ENCODE measurements around the gene BOD1. TPM values are rescaled to one million over a fixed set of nuclear protein-coding genes. Genes with fewer than 3 reads are reported as not detected.

The BOD1 gene
- total and polyA plus RNA-seq, 4 donors: 23.3 to 63.1 (median 35.9) TPM

DNA sequence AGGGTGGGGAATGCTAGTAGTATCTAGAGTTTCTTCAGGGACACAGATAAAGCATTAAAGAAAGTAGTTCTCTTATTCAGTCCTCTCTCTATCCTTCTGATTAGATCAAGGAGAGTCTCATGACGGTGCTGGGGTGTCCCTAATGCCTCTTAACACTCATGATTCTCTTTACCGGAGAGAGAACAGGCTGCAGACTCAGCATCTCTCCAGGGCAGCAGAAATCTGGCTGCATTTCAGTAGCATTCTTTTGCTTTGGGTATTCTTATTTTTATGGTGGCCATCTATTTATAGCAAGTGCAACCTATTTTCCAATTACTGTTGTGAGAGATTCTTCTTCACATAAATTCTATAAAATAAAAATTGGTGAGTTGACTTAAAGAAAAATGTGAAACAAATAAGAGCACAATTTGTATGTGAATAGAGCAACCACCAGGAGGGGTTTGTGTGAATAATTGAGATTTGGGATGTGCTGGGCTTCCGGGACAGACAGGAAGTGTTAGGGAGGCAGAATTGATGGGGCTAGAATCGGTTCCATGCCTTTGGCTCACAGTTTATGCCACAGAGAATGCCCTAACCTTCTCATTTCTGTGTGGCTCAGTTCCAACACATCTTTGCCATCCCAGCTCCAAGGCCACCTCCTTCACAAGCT is 23.8 kb upstream of the BOD1 start:
- Histone ChIP-seq H3K27me3 (ENCODE audit: control insufficient read depth in 3 of 3, insufficient read depth in 3 of 3, low read length in 2 of 3) (no peaks in the 10 kb centered on the region), H3K4me3 (no peak overlapping the region), H3K36me3 (ENCODE audit: control insufficient read depth in 4 of 4, insufficient read depth in 4 of 4, low read length in 4 of 4) (no peaks in the 10 kb centered on the region), H3K4me1 (ENCODE audit: control insufficient read depth in 5 of 5, insufficient read depth in 5 of 5, low read length in 5 of 5) (peaks cover 0 to 9% (median 0%) of the 10 kb centered on the region in 5 donors), H3K27ac (ENCODE audit: low read depth in 1 of 2, low read length in 1 of 2) (no peak overlapping the region), H3K9me3 (ENCODE audit: control insufficient read depth in 4 of 4, insufficient read depth in 3 of 4, low read length in 3 of 4) (no peaks in the 10 kb centered on the region), H3K9ac (ENCODE audit: insufficient read depth in 1 of 2, low read length in 2 of 2) (no peak overlapping the region)
- ATAC-seq (ENCODE audit: insufficient read depth, low FRiP score): no peak
- DNase-seq: no peak
- TF ChIP-seq, protein P1, sequence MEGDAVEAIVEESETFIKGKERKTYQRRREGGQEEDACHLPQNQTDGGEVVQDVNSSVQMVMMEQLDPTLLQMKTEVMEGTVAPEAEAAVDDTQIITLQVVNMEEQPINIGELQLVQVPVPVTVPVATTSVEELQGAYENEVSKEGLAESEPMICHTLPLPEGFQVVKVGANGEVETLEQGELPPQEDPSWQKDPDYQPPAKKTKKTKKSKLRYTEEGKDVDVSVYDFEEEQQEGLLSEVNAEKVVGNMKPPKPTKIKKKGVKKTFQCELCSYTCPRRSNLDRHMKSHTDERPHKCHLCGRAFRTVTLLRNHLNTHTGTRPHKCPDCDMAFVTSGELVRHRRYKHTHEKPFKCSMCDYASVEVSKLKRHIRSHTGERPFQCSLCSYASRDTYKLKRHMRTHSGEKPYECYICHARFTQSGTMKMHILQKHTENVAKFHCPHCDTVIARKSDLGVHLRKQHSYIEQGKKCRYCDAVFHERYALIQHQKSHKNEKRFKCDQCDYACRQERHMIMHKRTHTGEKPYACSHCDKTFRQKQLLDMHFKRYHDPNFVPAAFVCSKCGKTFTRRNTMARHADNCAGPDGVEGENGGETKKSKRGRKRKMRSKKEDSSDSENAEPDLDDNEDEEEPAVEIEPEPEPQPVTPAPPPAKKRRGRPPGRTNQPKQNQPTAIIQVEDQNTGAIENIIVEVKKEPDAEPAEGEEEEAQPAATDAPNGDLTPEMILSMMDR (IDR thresholded peaks at IDR 0.05; ENCODE audit: control extremely low read depth, extremely low read depth): no peak
- WGBS, 2 donors: 61 to 69% methylated on average over 4 of the region's 4 CpGs

- Histone ChIP-seq H3K4me3 (no peak overlapping the region), H3K9ac (ENCODE audit: insufficient read depth in 1 of 2, low read length in 2 of 2) (no peak overlapping the region), H3K9me3 (ENCODE audit: control insufficient read depth in 4 of 4, insufficient read depth in 3 of 4, low read length in 3 of 4) (no peaks in the 10 kb centered on the region), H3K27ac (ENCODE audit: low read depth in 1 of 2, low read length in 1 of 2) (no peak overlapping the region), H3K27me3 (ENCODE audit: control insufficient read depth in 3 of 3, insufficient read depth in 3 of 3, low read length in 2 of 3) (no peaks in the 10 kb centered on the region), H3K36me3 (ENCODE audit: control insufficient read depth in 4 of 4, insufficient read depth in 4 of 4, low read length in 4 of 4) (no peaks in the 10 kb centered on the region), H3K4me1 (ENCODE audit: control insufficient read depth in 5 of 5, insufficient read depth in 5 of 5, low read length in 5 of 5) (peaks cover 0 to 9% (median 0%) of the 10 kb centered on the region in 5 donors)
- TF ChIP-seq, protein P1 (IDR thresholded peaks at IDR 0.05; ENCODE audit: control extremely low read depth, extremely low read depth): no peak
- ATAC-seq (ENCODE audit: insufficient read depth, low FRiP score): no peak
- 75 to 84% methylated on average over 10 of the region's 10 CpGs for WGBS, 2 donors
- peak in 2 of 3 donors; percentile 47 to 58 for DNase-seq
Measured at GRCh38 chr5:173638126-173639040, 21.9 kb upstream of the BOD1 start.

GRCh38 chr5:173637340-173637739 is 20.9 kb upstream of the BOD1 start:
- Histone ChIP-seq H3K4me1 (ENCODE audit: control insufficient read depth in 5 of 5, insufficient read depth in 5 of 5, low read length in 5 of 5) (peaks cover 0 to 9% (median 0%) of the 10 kb centered on the region in 5 donors), H3K27ac (ENCODE audit: low read depth in 1 of 2, low read length in 1 of 2) (no peak overlapping the region), H3K27me3 (ENCODE audit: control insufficient read depth in 3 of 3, insufficient read depth in 3 of 3, low read length in 2 of 3) (no peaks in the 10 kb centered on the region), H3K4me3 (no peak overlapping the region), H3K9ac (ENCODE audit: insufficient read depth in 1 of 2, low read length in 2 of 2) (no peak overlapping the region), H3K36me3 (ENCODE audit: control insufficient read depth in 4 of 4, insufficient read depth in 4 of 4, low read length in 4 of 4) (no peaks in the 10 kb centered on the region), H3K9me3 (ENCODE audit: control insufficient read depth in 4 of 4, insufficient read depth in 3 of 4, low read length in 3 of 4) (no peaks in the 10 kb centered on the region)
- TF ChIP-seq, protein P1 (IDR thresholded peaks at IDR 0.05; ENCODE audit: control extremely low read depth, extremely low read depth): no peak
- 77 to 90% methylated on average over 7 of the region's 7 CpGs for WGBS, 2 donors
- no peak for ATAC-seq (ENCODE audit: insufficient read depth, low FRiP score)
- DNase-seq: no peak

All from lung (tissue), 12 donors.